Islet precursor cell (in vitro differentiated cells): ENCODE data around the gene TPPP3.
A peak's percentile ranks its signal among the peaks of the same experiment; 100 is the strongest.

Experiments
- DNase-seq: peaks from one replicate; pipeline ENCODE4 v3.0.0-alpha.2; 2018

The TPPP3 gene

DNA sequence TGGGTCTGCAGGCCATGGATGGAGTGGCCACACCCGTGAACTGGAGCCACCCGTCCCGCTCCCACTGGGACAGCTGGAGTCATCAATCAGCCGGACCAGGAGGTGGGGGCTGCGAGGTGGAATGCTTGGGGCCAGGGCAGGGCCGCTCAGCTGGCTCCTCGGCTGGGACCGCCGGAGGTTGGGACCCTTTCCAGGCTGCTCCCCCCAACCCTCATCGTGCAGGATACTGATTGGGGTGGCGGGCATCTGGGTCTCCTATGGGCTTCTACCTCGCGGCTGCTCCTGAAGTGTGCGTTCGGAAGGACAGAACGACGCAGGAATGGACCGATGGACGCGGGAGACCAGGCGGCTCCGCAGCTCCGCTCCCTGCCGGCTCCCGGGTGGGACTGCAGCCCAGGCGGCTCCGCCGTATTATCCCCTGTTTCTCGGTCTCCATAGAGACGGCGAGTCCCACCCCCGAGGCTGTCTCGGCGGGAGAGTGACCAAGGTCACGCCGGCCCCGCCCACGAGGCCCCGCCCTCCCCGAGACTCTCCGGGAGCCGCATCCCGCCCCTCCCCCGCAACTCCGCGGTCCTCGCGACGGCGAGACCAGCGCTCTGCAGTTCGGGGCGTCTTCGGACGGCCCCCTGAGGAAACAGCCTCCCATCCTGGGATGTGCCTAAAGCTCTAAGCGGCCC lies at the start of gene TPPP3:
TSS of gene TPPP3 (minus strand) at position 388 of the 677 bp plus-strand sequence. CDS start 2,387 bp downstream, outside the sequence.
- DNase-seq, result peak; percentile 93

DNA sequence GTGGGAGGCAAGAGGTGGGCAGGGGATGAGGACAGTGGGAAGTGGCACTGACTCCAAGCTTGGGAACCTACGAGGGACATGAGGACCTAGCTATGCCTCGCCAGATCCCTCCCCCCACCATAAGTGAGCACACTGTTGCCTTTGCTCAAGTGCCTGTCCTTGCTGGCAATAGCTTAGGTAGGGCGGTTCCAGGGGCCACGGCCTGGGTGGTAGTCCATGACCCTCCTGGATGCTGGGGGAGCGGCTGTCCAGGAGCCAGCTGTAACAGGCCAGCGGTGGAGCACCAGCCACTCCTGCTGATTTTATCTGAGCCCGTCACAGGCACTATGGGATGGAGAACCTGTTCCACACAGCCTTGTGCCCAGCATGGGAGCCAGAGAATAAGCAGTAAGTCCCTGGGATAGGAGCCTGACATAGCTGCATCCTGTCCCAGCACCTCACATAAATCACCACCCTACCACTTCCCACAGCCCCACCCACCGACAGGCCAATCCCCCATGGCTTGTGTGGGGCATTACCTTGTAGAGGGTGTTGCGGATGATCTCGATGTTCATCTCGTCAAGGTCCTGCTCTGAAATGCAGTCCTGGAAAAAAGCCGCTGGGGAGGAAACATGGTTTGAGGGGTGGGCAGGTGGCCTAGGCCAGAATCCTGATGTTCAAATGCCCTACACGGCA lies 49.4 kb upstream of the TPPP3 start:
- no peak for DNase-seq

DNA sequence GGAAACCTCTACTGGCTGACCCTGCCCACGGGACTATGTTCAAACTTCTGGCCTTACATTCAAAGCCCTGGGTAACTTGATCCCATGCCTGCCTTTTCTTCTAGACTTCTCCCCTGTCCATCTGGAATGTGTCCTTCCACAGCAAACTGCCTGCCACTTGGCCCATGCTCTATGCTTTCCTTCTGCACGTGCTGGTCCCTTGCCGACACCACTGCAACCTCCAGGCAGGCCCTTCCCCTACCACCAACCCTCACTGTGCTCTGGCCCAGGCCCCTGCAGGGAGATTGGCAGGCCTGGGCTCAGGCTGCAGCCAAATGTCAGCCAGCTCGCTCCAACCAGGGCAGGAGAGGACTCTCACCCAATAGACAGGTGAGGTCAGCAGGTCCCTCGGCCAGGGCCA lies 48.6 kb upstream of the TPPP3 start:
- no peak for DNase-seq

DNA sequence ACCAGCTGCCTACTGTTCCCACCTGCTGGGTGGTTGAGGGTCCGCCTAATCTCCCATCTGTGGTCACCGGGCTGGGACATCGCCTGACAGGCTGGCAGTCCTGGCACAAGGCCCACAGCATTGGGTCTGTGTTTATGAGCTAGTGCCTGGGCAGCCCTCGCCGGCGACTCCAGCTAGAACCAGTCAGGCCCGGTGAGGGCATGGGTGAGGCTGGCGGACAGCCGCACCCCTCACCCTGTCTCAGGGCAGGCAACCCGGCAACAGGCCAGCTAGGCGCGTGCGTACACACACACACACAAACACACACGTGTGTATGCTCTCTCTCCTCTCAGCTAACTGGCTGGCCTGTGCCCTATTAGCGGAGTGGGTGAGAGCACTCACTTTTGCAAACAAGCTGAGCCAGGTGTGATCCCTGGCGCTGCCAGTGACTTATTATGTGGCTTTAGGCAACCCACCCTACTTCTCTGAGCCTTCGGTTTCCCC lies 48.0 kb upstream of the TPPP3 start:
- DNase-seq, result no peak

DNA sequence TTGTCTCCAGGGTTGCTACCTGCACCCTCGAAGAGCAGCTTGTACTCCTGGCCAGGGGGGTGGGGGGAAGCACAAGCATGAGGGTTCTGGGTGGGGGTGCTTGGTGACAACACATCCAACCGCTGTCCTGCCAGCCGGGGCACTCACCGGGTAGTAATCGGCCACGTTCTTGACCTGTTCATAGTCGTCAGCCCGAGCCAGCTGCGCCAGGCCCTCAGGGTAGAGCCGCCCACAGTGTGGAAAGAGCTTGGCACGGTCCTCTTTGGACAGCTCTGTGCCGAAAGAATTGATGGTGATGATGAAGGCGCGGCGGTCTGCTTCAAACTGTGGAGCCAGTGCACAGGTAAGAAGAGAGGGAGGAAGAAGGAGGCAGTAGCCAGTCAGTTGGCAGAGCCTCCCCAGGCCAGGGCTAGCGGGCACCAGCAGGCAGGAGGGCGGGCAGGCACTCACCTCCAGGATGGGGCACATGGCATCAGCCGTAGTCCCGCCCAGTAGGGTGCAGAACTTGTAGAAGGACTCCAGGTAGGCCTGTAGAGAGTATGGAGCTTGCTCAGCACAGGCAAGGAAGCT lies 45.6 kb upstream of the TPPP3 start:
- DNase-seq, result no peak

DNA sequence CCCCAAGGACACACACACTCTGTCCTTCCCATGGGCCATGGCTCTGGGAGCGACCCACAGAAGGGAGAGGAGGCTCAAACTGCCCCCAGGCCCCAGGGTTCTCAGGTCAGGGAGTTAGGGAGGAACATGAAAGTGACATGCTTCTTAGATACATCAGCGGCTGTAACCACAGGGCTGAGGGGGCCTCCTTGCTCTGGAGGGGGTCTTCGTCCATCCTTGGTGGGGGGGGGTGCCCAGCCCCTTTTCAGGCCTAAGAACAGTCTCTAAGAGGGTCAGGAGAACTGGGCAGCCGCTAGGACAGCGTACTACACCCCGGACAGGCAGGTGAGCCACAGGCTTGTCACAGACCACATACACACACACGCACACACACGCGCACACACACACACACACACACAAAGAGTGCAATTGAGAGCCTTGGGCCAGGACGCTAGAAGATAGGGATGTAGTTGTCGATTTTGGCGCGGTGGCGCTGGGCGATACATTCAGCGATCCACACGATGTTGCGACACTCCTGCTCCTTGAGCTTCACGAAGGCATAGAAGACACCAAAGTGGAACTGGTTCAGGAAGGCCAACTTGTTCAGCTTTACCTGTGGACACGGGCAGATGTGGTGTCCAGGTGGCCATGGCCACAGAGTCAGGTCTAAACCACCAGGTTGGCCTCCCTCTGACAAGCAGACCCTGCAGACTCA lies 44.9 kb upstream of the TPPP3 start:
- DNase-seq, result no peak

DNA sequence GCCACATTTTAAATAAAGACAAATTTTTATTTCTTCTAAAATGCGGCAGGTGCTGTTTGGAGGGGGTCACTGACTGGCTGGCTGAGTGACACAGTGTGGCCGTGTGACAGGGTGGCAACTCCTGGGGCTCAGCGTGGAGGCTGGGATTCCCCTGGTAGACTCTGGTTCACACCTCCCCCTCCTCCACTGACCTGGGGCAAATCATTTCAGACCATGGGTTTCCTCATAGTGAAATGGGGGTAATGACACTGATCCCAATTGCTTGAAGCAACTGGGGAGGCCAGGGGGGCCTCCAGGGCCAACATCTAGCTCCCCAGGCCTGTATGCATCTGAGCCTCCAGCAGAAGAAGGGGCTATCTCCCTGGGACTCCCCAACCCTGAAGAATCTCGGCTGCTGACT lies 44.2 kb upstream of the TPPP3 start:
- no peak for DNase-seq

DNA sequence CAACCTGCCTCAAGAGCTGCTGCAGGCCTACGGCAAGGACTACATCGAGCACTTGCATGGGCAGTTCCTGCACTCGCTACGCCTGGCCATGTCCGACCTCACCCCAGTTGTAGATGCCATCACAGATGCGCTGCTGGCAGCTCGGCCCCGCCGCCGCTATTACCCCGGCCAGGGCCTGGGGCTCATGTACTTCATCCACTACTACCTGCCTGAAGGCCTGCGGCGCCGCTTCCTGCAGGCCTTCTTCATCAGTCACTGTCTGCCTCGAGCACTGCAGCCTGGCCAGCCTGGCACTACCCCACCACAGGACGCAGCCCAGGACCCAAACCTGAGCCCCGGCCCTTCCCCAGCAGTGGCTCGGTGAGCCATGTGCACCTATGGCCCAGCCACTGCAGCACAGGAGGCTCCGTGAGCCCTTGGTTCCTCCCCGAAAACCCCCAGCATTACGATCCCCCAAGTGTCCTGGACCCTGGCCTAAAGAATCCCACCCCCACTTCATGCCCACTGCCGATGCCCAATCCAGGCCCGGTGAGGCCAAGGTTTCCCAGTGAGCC lies 43.4 kb upstream of the TPPP3 start:
- no peak for DNase-seq

DNA sequence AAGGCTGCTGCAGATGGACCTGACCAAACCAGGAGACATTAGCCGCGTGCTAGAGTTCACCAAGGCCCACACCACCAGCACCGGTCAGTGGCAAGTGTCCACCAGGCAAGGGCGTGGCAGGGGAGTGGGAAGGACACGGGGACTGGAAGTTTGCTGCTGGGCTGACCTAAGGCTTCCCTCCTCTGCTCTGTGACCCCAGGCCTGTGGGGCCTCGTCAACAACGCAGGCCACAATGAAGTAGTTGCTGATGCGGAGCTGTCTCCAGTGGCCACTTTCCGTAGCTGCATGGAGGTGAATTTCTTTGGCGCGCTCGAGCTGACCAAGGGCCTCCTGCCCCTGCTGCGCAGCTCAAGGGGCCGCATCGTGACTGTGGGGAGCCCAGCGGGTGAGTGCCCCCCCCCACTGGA lies 42.5 kb upstream of the TPPP3 start:
- DNase-seq, result no peak

DNA sequence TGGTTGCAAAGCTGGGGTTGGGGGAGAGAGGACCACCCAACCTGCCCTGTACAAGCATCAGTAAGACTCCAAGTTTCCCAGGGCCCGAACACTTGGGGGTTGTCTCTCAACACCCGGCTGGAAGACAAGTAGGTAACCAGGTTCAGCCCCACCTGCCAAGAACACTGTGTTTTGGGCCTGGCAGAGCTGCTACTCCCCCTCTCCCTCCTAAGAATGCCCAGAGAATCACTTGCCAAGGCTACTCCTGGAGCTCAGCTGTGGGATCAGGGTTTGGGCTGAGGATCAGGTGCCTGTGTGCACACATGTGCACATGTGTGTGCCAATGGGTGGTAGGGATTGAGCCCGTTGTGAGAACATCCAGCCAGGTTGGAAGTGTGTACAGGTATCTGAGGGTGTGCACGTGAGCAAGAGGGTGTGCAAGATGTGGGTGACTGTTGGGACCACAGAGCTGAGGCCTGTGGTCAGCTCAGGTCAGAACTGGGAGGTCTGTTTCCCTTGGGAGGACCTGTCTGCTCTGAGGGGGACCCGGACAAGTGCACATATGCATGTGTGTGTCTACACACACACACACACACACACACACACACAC lies 39.9 kb upstream of the TPPP3 start:
- DNase-seq, result no peak

DNA sequence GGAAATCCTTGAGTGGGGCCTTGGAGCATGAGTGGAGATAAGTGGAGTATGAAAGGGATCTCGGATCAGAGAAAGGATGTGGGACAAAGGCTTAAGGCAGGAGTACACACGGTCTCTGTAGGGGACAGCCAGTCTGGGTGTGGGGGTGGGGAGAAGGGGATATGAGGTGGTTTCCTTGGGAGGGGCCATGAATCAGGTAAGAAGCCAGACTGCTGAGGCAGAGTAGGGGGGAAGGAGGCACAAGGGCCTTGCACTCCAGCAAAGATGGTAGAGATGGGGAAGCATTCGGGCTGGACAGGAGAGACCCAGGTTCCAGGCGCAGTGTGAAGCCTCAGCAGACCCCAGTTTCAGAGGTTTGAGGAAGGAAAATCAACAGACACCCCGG lies 39.2 kb upstream of the TPPP3 start:
- no peak for DNase-seq

DNA sequence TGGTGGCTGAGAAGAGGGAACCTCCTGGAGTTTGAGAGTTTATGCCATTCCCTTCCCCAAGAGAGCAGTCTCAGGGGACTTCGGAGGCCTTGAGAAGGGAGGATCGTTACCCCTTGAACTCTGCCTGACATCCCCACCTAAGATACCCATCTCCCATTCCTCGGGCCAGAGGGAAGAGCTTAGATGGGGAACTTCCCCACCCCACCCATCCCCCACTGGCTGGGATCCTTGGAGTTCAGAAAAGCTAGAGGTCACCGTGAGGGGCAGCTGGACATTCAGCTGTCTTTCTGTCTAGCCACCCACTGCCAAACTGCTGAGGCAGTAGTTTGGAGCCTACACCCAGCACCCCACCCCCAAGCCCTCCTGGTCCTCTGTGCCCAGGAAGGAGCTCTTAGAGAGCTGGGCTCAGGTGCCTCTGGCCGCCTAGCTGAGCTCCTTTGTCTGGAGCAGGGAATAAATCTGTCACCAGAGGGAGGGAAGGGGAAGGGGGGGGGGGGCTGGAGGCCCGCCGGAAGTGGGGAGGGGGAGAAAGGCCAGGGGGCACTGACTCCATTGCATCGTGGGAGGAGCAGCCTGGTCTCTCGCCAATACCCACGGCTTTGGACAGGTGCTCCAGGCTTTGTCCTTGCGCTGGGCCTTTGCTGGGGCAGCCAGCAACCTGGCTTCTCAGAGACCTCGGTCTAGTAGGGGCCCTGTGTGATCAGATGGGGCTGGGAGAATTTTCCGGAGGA lies 38.6 kb upstream of the TPPP3 start:
- DNase-seq, result no peak

DNA sequence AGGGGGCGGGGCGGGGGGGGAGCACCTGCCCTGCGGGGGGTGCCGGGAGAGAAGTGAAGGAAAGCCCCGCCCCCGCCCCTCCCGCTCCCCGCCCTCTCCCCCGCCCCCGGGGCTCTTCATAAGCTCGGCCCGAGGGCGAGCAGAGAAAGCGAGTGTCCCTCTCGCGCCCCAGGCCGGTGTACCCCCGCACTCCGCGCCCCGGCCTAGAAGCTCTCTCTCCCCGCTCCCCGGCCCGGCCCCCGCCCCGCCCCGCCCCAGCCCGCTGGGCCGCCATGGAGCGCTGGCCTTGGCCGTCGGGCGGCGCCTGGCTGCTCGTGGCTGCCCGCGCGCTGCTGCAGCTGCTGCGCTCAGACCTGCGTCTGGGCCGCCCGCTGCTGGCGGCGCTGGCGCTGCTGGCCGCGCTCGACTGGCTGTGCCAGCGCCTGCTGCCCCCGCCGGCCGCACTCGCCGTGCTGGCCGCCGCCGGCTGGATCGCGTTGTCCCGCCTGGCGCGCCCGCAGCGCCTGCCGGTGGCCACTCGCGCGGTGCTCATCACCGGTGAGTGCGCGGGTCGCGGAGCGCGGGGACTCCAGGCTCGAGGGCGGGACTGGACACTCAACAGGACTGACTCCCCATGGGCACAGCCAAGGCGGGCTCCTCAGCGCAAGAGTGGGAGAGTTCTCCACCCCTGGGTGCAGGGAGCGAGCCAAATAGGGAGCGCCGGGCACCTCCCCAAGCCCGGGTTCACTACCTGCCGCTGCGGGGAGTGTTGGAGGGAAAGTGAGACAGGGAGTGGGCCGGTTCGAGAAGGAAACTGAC lies 37.9 kb upstream of the TPPP3 start, which contains the start of gene HSD11B2:
TSS of gene HSD11B2 (plus strand) at position 145 of the 798 bp plus-strand sequence. CDS start at position 273, 128 bp downstream.
- DNase-seq, result peak; percentile 85

DNA sequence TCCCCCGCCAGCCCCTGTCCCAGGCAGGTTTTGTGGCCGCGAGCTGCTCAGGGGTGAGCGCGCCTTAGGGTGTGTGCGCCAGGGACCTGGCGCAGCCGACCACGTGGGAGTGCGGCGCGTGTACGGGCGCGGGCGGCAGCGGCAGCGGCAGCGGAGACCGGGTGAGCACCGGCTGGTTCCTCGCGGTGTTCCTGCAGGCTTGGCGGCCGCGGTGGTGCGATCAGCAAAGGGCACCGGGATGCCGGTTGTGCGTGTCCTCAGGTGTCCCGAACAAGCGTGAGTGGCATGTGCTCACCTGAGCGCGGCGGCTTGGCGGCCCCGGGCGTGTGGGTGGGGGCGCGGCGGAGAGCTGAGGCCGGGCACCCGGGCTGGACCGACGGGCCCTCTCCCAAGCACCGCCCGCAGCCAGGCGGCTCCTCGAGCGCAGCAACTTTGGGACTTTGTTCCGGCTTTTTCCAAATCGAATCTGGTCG lies 37.2 kb upstream of the TPPP3 start:
- DNase-seq, result no peak

DNA sequence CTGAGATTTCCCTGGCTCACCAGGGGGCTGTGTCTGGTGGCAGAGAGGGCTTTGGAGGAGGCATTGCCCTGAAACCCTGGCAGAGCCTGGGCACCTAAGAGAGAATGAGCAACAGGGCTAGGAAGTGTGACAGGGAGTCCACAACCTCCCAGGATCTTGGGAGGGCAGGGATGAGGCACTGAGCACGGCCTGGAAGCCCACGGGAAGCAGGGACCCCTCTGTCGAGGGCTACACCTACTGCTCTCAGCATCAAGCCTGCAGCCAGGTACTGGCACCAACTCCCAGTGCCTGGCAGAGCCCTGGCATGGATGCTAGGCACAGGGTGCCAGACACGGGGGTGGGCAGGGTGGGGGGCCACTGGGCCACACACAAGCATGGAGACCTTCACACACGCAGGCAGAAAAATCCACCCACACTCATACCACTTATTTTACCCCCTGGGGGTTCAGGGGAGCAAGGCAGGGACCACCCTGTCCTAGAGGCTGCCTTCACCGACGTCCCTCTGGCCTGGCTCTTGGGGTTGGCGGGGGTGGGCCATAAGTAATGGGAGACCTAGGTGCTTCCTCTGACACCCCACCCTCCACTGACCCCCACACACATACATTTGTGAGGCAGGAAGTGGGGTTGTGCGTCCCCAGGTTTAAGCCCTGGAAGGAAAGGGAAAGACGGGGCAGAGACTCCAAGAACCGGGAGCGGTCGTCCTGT lies 36.7 kb upstream of the TPPP3 start:
- no peak for DNase-seq

DNA sequence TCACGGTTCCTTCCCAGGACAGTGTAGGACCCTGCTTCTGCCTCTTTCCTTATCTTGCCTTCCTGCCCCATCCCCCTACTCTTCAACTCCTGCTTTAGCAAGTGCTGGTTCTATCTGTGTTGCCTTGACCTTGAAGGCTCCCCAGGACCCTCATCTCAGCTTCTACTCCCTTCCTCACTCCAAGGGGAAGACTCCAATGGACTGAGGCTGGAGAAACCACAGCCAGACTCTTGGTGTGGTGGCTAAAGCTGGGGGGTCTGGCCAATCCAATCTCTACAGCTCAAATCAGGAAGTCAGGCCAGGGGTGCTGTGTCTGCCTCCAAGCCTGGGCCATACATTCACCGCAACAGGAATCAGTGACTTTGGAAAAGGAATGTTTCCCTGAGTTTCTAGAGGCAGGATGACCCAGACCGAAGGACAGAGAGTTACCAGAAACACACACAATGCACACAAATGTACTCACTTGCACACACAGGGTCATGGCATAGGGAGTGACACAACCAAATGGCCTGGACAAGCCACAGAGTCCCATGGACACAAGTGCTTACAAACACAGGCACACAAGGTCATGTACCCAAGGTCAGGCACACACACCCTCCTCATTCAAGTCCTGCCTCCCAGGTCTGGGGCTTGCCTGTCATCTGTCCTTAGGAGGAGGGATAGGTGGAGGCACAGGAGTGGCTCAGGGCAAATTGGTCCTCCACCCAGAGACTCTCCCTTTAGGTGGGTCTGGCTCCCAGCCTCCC lies 35.9 kb upstream of the TPPP3 start:
- DNase-seq, result no peak

DNA sequence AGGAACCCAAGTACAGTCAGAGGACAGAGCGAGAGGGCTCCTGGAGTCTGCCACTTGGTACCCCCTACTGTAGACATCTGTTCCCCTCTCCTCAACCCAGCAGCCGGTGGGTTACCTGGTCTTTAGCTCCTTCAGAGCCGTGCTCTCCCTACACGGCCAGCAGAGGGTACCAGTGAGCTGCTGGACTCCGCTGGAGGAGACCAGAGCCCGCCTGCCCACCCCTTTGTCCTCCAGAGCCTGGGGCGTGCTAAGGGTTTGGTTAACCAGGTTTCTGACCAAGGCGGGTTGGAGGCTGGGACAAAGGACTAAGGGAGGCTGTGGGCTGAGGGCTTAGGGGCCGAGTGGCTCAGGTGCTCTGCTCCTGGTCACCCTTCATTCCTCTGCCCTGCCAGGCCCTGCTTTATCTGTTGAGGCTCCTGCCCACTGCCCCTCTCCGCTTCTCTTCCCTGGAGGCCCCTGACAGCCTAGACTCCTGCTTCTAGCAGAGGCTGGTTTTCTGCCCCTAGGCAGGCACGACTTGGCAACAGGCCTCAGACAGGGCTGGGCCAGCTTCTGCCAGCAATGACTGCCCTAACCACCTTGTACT lies 34.9 kb upstream of the TPPP3 start:
- DNase-seq, result peak; percentile 92

DNA sequence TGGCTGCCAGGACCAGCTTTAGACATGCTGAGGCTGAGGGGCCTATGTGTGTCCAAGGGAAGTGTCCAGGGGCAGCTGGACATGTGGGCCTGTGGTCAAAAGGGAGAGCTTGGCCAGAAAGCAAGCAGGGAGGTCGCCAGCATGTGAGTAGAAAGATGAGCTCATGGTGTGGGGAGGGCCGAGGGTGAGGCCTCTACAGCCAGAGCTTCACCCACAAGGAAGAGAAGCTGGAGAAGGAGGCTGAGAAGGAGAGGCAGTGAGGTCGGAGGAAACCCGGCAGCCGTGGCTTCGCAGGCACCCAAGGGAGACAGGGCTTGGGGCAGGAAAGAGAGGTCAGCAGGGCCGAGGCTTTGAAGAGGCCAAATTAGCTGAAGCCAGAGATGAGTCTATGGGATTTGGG lies 33.7 kb upstream of the TPPP3 start:
- no peak for DNase-seq

DNA sequence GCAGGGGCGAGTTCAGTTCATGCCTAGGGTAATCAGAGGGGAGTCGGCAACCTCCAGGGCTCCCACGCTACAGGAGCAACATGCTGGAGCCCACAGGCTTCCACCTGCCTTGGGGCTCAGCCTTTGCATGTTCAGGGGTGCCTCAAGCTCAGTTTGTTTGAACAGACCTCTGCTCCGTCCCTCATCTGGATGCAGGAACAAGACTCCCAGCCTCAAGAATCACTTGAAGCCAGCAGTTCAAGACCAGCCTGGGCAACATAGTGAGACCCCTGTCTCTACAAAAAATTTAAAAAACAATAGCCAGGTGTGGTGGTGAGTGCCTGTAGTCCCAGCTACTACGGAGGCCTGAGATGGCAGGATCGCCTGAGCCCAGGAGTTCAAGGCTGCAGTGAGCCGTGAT lies 32.7 kb upstream of the TPPP3 start:
- DNase-seq, result no peak
